Activated CD8-positive, alpha-beta memory T cell treated with anti-CD3 and anti-CD28 coated beads, Interleukin-2, amount 50 U/mL, for 4 hours (primary cell): Measurements from ENCODE around the gene SNAP47.

Experiments used
- DNase-seq: peaks from one replicate; pipeline ENCODE4 v3.0.0-alpha.2; 2020

The SNAP47 gene

DNA sequence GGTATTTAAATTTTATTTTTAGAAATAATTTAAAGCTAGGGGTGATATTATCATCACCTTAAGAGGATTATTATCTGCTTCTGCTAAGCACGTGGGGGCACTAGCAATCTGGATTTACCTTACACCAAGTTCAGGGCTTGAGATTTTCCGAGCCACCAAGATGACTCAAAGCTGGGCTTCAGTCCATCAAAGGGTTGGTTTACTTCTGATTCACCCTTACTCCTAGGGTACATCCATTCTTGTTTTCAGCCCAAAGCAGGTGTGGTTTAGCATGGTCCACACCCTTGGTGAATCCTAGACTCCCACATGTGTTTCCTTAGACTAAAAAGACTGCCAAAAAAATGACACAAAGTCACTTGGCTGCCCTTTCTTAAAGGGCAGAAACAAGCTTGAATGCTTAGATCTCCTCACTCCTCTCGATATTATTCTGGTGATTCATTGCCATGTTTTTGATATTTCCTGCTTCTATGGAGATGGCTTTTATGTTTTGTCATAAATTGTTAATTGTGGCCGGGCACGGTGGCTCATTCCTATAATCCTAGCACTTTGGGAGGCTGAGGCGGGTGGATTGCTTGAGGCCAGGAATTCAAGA, 70.5 kb downstream of the SNAP47 start:
- no peak for DNase-seq

DNA sequence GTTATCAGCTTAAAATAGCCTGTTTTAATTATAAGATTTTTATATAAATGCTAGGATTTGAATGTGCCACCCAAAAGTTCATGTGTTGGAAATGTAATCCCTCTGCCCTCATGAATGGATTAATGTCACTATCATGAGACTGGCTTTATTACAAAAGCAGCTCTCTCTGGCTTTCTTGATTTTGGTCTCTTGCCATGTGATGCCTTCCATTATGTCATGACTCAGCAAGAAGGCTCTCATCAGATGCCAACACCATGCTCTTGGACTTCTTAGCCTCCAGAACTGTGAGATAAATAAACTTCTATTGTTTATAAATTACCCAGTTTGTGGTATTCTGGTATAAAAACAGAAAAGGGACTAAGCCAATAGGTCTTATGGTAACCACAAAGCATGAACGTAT, 73.3 kb downstream of the SNAP47 start:
- no peak for DNase-seq

DNA sequence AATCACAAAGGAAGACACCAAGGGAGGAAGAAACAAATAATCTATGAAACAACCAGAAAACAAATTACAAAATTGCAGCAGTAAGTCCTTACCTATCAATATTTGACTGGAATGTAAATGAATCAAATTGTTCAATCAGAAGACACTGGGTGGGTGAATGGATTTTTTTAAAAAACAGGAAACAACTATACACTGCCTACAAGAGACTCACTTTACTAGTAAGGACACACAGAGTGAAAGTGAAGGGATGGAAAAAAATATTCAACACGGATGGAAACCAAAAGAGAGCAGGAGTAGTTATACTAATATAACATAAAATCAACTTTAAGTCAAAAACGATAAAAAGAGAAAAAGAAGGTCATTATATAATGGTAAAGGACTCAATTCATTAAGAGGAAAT, 73.8 kb downstream of the SNAP47 start:
- no peak for DNase-seq

- no peak for DNase-seq
These were observed 78.7 kb downstream of the SNAP47 start for GRCh38 chr1:227813962-227814361.

- no peak for DNase-seq
These were observed 80.5 kb downstream of the SNAP47 start, which contains the start of gene PRSS38 for GRCh38 chr1:227815468-227816409. Gene PRSS38, plus strand, starts transcription at chr1:227815675. Its CDS starts 42 bp downstream, at chr1:227815717.

GRCh38 chr1:227816750-227817446, 81.7 kb downstream of the SNAP47 start:
- no peak for DNase-seq

DNA sequence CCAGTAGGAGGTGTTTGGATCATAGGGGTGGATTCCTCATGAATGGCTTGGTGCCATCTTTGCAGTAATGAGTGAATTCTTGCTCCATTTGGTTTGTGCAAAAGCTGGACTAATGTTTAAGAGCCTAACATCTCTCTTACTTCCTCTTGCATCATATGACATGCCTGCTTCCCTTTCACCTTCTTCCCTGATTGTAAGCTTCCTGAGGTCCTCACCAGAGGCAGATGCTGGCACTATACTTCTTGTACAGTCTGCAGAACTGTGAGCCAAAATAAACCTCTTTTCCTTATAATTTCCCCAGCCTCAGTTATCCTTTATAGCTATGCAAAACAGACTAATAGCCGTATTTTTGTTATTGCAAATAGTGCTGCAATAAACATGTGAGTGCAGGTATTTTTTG, 88.3 kb downstream of the SNAP47 start:
- no peak for DNase-seq

- DNase-seq, result no peak
These were observed 89.0 kb downstream of the SNAP47 start for GRCh38 chr1:227824204-227824603.

DNA sequence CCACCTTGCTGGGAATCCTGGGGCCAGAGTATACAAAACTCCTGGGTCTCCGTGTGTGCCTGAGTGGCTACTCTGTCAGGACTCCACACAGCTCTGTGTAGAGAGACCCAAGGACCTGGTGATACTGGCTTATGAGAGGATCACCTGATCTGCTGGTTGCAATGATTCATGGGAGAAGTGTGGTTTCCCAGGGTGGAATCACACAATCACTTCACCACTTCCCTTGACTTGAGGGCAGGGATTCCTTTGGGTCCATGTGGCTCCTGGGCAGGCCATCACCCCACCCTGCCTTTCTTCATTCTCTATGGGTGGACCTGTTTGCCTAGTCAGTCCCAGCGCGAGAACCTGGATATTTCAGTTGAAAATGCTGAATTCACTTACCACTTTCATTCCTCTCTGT, 93.6 kb downstream of the SNAP47 start:
- no peak for DNase-seq
